CD4-positive, alpha-beta T cell (primary cell): Measurements from ENCODE around the gene GRK2. TPM values are rescaled to one million over a fixed set of nuclear protein-coding genes. Genes with fewer than 3 reads are reported as not detected.

ENCODE experiments used
- ATAC-seq: fragments of 200-7000 bp; cut with Tn5 transposase; one replicate; pipeline ENCODE4 v1.10.0; 2022; ENCODE audit warnings: mild to moderate bottlenecking; ENCODE audit not compliant: poor library complexity
- CTCF ChIA-PET: fragments of 350-600 bp; sonication (Branson Sonifier 250); formaldehyde crosslinking; loops from one replicate; lab custom pipeline; 2021; ENCODE audit warnings: antibody characterized with exemption, inconsistent platforms; lab: Charles Lee
- POLR2A ChIA-PET: fragments of 350-600 bp; sonication (Branson Sonifier 250); formaldehyde crosslinking; loops from one replicate; lab custom pipeline; 2021; ENCODE audit warnings: antibody characterized with exemption, inconsistent platforms; lab: Charles Lee
- DNase-seq, 14 experiments: peaks; one replicate each; pipeline ENCODE4 v3.0.0-alpha.2; 2013 to 2020; ENCODE audit warnings: mixed read lengths in 2 of 14
- H3K27ac ChIP-seq, 2 donors: one replicate each; pipeline versions ENCODE4 v1.5.1 to v1.7.0; 2013; ENCODE audit warnings: low read length in 2 of 2, low read depth in 1 of 2, mild to moderate bottlenecking in 1 of 2
- H3K27me3 ChIP-seq, 2 experiments: 1 replicate in 1 of 2; 2 replicates in 1 of 2; pipeline versions ENCODE4 v1.6.1 to v1.7.0; 2013; ENCODE audit warnings: low read length in 2 of 2, control low read depth in 1 of 2, mild to moderate bottlenecking in 1 of 2, moderate library complexity in 1 of 2; ENCODE audit not compliant: insufficient read depth in 2 of 2, control insufficient read depth in 1 of 2
- H3K36me3 ChIP-seq: one replicate; pipeline ENCODE4 v1.6.1; 2013; ENCODE audit warnings: low read length, control low read depth; ENCODE audit not compliant: insufficient read depth
- H3K4me1 ChIP-seq: one replicate; pipeline ENCODE4 v1.6.1; 2013; ENCODE audit warnings: low read length, control low read depth; ENCODE audit not compliant: insufficient read depth
- H3K4me3 ChIP-seq: one replicate; pipeline ENCODE4 v1.5.1; 2013; ENCODE audit warnings: mild to moderate bottlenecking, low read length, moderate library complexity
- H3K9me3 ChIP-seq, 2 experiments: 1 replicate in 1 of 2; 2 replicates in 1 of 2; pipeline versions ENCODE4 v1.6.1 to v1.7.0; 2013; ENCODE audit warnings: low read length in 2 of 2, mild to moderate bottlenecking in 2 of 2, control low read depth in 1 of 2, moderate library complexity in 1 of 2; ENCODE audit not compliant: control insufficient read depth in 1 of 2, insufficient read depth in 1 of 2
- H3K27ac Mint-ChIP-seq: one replicate; pipeline ENCODE4 v1.8.0; 2020; ENCODE audit warnings: mixed read lengths
- H3K27me3 Mint-ChIP-seq: one replicate; pipeline ENCODE4 v1.8.0; 2021; ENCODE audit warnings: mixed read lengths
- H3K36me3 Mint-ChIP-seq: one replicate; pipeline ENCODE4 v1.8.0; 2021; ENCODE audit warnings: low read depth, mixed read lengths
- H3K4me1 Mint-ChIP-seq: one replicate; pipeline ENCODE4 v1.8.0; 2021; ENCODE audit warnings: low read depth, mixed read lengths
- H3K4me3 Mint-ChIP-seq: one replicate; pipeline ENCODE4 v1.8.0; 2020; ENCODE audit warnings: mild to moderate bottlenecking, mixed read lengths
- H3K9me3 Mint-ChIP-seq: one replicate; pipeline ENCODE4 v1.8.0; 2020; ENCODE audit warnings: mixed read lengths
- CTCF ChIP-seq: fragments of 200-600 bp; IDR thresholded peaks from one replicate; pipeline ENCODE4 v1.8.0; 2022; ENCODE audit warnings: antibody characterized with exemption, mild to moderate bottlenecking
- intact Hi-C, 2 experiments: fragments of 100-400 bp; cut with DNase I in 1 of 2; cut with micrococcal nuclease in 1 of 2; formaldehyde crosslinking; loops; one replicate each; pipeline versions ENCODE4 v1.15.1 to v1.9.0; 2023 to 2025; cut with DNase I, micrococcal nuclease
- total RNA-seq, 174 experiments: library from RNA in 2 of 174; stranded (reverse) in 2 of 174; gene quantifications; one replicate each; pipeline ENCODE4 v1.2.3 and lab custom pipeline; 2021 to 2026

Gene GRK2
- total RNA-seq, 2 experiments from 2014 or later = 309 to 325 TPM

- H3K27me3 Mint-ChIP-seq = no peaks in the 10 kb centered on the region
- CTCF ChIA-PET = interaction anchor here (0.6 to 6.7 kb wide), 6 partner anchors 10 to 84 kb away, joined by 3 to 64 read pairs (median 7); partner anchors contain the start of gene ANKRD13D
- TF ChIP-seq CTCF = no peak
- intact Hi-C loops = loop anchor here in 1 of 2 experiments (1.0 kb wide), 1 partner anchor 15 kb away; no protein-coding TSS in a partner anchor
- H3K27ac ChIP-seq = peak overlapping the region; percentile 35 to 90
- peak overlapping the region; percentile 90 for H3K27ac Mint-ChIP-seq
- peaks cover 89% of the 10 kb centered on the region for H3K4me1 Mint-ChIP-seq
- ATAC-seq (no peak), DNase-seq (peak in 5 of 14 experiments; percentile 4 to 61 (median 50))
- peak overlapping the region; percentile 98 for H3K4me3 Mint-ChIP-seq
- H3K9me3 Mint-ChIP-seq = no peaks in the 10 kb centered on the region
- no peaks in the 10 kb centered on the region for H3K27me3 ChIP-seq
- H3K36me3 Mint-ChIP-seq = peaks cover 66% of the 10 kb centered on the region
- no peaks in the 10 kb centered on the region for H3K9me3 ChIP-seq
- H3K4me1 ChIP-seq = peaks cover 100% of the 10 kb centered on the region
- peak overlapping the region; percentile 96 for H3K4me3 ChIP-seq
- POLR2A ChIA-PET = interaction anchor here (0.8 to 8.8 kb wide), 15 partner anchors 8 to 193 kb away, joined by 3 to 188 read pairs (median 7); partner anchors contain the start of genes ANKRD13D, KDM2A, PPP1CA and RAD9A
- H3K36me3 ChIP-seq = peaks cover 66% of the 10 kb centered on the region
Measured at GRCh38 chr11:67272327-67273259, 6.3 kb downstream of the GRK2 start.

- Mint-ChIP-seq H3K9me3 (no peaks in the 10 kb centered on the region), H3K36me3 (peaks cover 65% of the 10 kb centered on the region), H3K4me1 (peaks cover 83% of the 10 kb centered on the region), H3K4me3 (peak overlapping the region; percentile 65), H3K27me3 (no peaks in the 10 kb centered on the region), H3K27ac (peak overlapping the region; percentile 90)
- no peak for TF ChIP-seq CTCF
- POLR2A ChIA-PET = interaction anchor here (0.7 to 8.8 kb wide), 8 partner anchors 10 to 155 kb away, joined by 3 to 188 read pairs (median 6); partner anchors contain the start of genes ANKRD13D, KDM2A and PPP1CA
- Histone ChIP-seq H3K4me3 (peak overlapping the region; percentile 96), H3K4me1 (peaks cover 100% of the 10 kb centered on the region), H3K27me3 (no peaks in the 10 kb centered on the region), H3K36me3 (peaks cover 67% of the 10 kb centered on the region), H3K9me3 (no peaks in the 10 kb centered on the region), H3K27ac (peak overlapping the region; percentile 35 to 90)
- DNase-seq (peak in 2 of 14 experiments; percentile 4 to 30), ATAC-seq (no peak)
- intact Hi-C loops = no loop called here
- CTCF ChIA-PET = interaction anchor here (0.6 to 3.5 kb wide), 4 partner anchors 11 to 62 kb away, joined by 3 to 22 read pairs (median 6); partner anchors contain the start of gene ANKRD13D
Measured at GRCh38 chr11:67273260-67273990, 7.2 kb downstream of the GRK2 start.
